ENCODE measurements around the gene APOL1.
"Not testable (repeated sequence)": the region's sequence is repeated elsewhere in the genome, so short reads cannot be mapped to it uniquely, and the experiment has no call there.

DNA sequence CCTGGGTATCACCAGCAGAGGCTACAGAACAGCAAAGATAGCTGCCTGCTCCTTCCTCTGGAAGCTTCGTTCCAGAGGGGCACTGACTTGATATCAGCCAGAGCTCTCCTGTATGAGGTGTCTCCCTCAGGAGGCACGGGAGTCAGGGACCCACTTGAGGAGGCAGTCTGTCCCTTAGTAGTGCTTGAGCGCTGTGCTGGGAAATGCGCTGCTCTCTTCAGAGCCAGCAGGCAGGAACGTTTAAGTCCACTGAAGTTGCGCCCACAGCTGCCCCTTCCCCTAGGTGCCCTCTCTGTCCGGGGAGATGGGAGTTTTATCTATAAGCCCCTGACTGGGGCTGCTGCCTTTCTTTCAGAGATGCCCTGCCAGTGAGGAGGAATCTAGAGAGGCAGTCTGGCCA is 18.3 kb downstream of the APOL1 start:
- not testable (repeated sequence) for TF ChIP-seq EZH2phosphoT487 (IDR thresholded peaks at IDR 0.05; ENCODE audit: borderline replicate concordance, low read length)
- TF ChIP-seq, protein P1, sequence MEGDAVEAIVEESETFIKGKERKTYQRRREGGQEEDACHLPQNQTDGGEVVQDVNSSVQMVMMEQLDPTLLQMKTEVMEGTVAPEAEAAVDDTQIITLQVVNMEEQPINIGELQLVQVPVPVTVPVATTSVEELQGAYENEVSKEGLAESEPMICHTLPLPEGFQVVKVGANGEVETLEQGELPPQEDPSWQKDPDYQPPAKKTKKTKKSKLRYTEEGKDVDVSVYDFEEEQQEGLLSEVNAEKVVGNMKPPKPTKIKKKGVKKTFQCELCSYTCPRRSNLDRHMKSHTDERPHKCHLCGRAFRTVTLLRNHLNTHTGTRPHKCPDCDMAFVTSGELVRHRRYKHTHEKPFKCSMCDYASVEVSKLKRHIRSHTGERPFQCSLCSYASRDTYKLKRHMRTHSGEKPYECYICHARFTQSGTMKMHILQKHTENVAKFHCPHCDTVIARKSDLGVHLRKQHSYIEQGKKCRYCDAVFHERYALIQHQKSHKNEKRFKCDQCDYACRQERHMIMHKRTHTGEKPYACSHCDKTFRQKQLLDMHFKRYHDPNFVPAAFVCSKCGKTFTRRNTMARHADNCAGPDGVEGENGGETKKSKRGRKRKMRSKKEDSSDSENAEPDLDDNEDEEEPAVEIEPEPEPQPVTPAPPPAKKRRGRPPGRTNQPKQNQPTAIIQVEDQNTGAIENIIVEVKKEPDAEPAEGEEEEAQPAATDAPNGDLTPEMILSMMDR (IDR thresholded peaks at IDR 0.05; ENCODE audit: low read depth, low read length, poor library complexity, severe bottlenecking), result not testable (repeated sequence)
